GM12801 (cell line): ENCODE results near the gene NEK11.

Experiments
- CTCF ChIP-seq: IDR thresholded peaks from one replicate; pipeline ENCODE4 v1.5.1; 2011; ENCODE audit warnings: control low read depth; ENCODE audit not compliant: insufficient read length; ENCODE audit errors: extremely low read depth

The NEK11 gene

DNA sequence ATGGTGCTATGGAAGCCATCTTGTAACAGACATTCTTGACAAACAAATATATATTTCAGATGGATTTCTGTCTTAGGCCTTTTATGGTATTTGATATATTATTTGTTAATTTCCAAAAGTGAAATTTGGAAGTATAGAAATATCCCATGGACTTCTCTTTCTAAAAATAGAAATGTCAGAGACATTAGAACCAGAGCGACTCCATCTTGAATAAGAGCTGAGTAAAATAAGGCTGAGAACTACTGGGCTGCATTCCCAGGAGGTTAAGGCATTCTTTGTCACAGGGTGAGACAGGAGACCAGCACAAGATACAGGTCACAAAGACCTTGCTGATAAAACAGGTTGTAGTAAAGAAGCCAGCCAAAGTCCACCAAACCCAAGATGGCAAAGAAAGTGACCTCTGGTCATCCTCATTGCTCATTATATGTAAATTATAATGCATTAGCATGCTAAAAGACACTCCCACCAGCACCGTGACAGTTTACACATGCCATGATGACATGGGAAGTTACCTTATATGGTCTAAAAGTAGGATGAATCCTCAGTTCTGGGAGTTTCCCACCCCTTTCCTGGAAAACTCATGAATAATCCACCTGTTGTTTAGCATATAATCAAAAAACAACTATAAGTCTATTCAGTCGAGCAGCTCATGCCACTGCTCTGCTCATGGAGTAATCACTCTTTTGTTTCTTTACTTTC lies 146.0 kb downstream of the NEK11 start:
- TF ChIP-seq CTCF = no peak

GRCh38 chr3:131174752-131175151 lies 148.1 kb downstream of the NEK11 start:
- no peak for TF ChIP-seq CTCF

DNA sequence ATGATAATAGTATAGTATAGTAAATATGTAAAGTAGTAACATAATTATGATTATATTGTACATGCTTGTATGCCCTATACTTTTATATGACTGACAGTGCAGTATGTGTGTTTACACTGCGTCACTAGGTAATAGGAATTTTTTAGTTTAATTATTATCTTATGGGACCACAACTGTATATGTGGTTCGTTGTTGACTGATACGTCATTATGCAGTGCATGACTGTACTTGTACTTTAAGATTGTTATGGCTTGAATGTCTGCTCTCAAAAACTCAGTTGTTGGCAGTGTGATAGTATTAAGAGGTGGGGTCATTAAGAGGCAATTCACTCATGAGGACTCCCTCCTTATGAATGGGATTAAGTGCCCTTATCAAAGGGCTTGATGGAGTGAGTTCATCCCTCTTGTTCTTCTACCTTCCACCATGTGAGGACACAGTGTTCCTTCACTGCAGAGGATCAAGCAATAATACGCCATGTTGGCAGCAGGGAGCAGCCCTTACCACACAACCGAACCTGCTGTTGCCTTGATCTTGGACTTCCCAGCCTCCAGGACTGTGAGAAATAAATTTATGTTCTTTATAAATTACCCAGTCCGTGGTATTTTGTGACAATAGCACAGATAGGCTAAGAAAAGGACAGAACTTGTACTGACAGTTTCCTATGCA lies 152.2 kb downstream of the NEK11 start:
- TF ChIP-seq CTCF = no peak

DNA sequence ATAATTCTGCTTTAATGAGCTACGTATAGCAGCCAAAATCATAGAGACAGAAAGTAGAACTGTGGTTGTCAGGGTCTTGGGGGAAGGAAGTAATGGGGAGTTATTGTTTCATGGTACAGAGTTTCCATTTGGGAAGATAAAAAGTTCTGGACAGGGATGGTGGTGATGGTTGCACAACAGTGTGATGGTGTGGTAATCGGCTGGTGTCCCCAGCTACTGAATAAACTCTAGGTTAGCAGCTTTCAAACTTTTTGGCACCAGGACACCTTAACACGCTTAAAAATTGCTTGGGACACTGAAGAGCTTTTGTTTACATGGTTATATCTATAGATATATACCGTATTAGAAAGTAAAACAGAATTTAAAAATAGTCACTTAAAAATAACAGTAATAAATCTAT lies 166.0 kb downstream of the NEK11 start:
- no peak for TF ChIP-seq CTCF

- TF ChIP-seq CTCF = no peak
These were observed 167.1 kb downstream of the NEK11 start for GRCh38 chr3:131193641-131194238.

DNA sequence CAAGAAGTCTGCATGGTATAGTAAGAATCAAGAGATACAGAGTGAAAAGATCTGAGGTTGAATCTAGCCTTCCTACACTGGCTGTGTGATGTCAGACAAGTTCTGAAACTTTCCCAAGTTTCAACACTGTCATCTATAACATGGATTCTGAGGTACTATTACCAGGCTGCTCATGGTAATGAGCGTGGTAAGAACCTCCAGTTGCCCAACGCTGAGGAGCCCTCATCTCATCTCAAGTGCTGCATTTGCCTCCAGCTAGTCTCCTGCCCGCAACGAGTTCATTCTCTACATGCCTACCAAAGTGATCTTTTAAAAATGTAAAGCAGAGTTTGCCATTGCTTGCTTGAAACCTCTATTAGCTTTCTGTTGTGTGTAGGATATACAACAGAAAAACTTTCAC lies 168.1 kb downstream of the NEK11 start:
- no peak for TF ChIP-seq CTCF

- no peak for TF ChIP-seq CTCF
These were observed 174.0 kb downstream of the NEK11 start for GRCh38 chr3:131200636-131201199.
